HG02840 (cell line): Measurements from ENCODE around the gene EGLN3.
"Not testable (repeated sequence)": the region's sequence is repeated elsewhere in the genome, so short reads cannot be mapped to it uniquely, and the experiment has no call there.

Experiments
- ATAC-seq: cut with Tn5 transposase; IDR thresholded peaks from one replicate; pipeline ENCODE4 v1.9.1; 2021; ENCODE audit warnings: mild to moderate bottlenecking, moderate library complexity, moderate number of reproducible peaks; ENCODE audit not compliant: unreplicated experiment, low FRiP score

EGLN3 gene

GRCh38 chr14:33963892-33964291 is 13.0 kb upstream of the EGLN3 start:
- no peak for ATAC-seq

GRCh38 chr14:33962466-33962865 is 11.6 kb upstream of the EGLN3 start:
- ATAC-seq: not testable (repeated sequence)

GRCh38 chr14:33962016-33962415 is 11.1 kb upstream of the EGLN3 start:
- ATAC-seq: no peak

GRCh38 chr14:33959692-33960151 is 8.8 kb upstream of the EGLN3 start:
- no peak for ATAC-seq

- no peak for ATAC-seq
These were observed 7.8 kb upstream of the EGLN3 start for GRCh38 chr14:33958605-33959226.

GRCh38 chr14:33957993-33958392 is 7.1 kb upstream of the EGLN3 start:
- no peak for ATAC-seq

- no peak for ATAC-seq
These were observed 6.4 kb upstream of the EGLN3 start for GRCh38 chr14:33957299-33957698.

- ATAC-seq: no peak
These were observed 5.8 kb upstream of the EGLN3 start for GRCh38 chr14:33956640-33957039.

- no peak for ATAC-seq
These were observed 3.2 kb upstream of the EGLN3 start for GRCh38 chr14:33954016-33954598.

GRCh38 chr14:33952541-33952940 is 1.7 kb upstream of the EGLN3 start:
- ATAC-seq: no peak

- no peak for ATAC-seq
These were observed 438 bp upstream of the EGLN3 start for GRCh38 chr14:33951183-33951840.

GRCh38 chr14:33949411-33949893 is 1.4 kb downstream of the EGLN3 start:
- no peak for ATAC-seq

- no peak for ATAC-seq
These were observed 1.9 kb downstream of the EGLN3 start for GRCh38 chr14:33948869-33949408.

- no peak for ATAC-seq
These were observed 2.6 kb downstream of the EGLN3 start for GRCh38 chr14:33948145-33948868.

- no peak for ATAC-seq
These were observed 4.0 kb downstream of the EGLN3 start for GRCh38 chr14:33946679-33947476.

GRCh38 chr14:33945210-33946088 is 5.4 kb downstream of the EGLN3 start:
- ATAC-seq: no peak

- ATAC-seq: no peak
These were observed 7.6 kb downstream of the EGLN3 start for GRCh38 chr14:33943096-33943883.

GRCh38 chr14:33941718-33942117 is 9.2 kb downstream of the EGLN3 start:
- ATAC-seq: no peak
